T47D (cell line): ENCODE data around the gene TNNT3.
"Not testable (repeated sequence)": the region's sequence is repeated elsewhere in the genome, so short reads cannot be mapped to it uniquely, and the experiment has no call there.

ENCODE experiments used
- DNase-seq, 2 experiments: peaks; one replicate each; pipeline versions ENCODE4 v3.0.0 to v3.0.0-alpha.2; 2011 to 2012; ENCODE audit warnings: low read depth in 1 of 2, low spot score in 1 of 2
- JUND ChIP-seq: IDR thresholded peaks from 2 replicates; pipeline ENCODE4 v1.6.1; 2012; ENCODE audit warnings: low read depth
- in situ Hi-C: cut with HindIII; loops from 2 replicates; pipeline ENCODE4 v1.10.0; 2016; ENCODE audit warnings: low sequenced_read_pairs, low pct_unique_long_range_greater_than_20kb

TNNT3 gene

DNA sequence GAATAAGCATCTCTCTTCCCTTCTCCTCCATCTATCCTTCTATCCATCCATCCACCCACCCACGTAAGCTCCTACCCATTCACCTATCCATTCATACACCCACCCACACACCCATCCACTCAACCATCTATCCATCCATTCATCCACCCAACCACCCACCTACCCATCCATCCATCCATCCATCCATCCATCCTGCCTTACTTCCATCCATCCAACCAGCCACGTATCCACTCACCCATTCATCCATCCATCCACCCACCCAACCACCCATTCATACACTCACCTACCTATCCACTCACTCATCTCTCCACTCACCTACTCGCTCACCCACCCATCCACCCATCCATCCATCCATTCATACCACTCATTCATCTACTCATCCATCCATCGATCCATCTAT is 13.2 kb downstream of the TNNT3 start:
- TF ChIP-seq JUND, result no peak
- DNase-seq, result no peak
- in situ Hi-C loops, result no loop called here

GRCh38 chr11:1933416-1934334 is 14.2 kb downstream of the TNNT3 start:
- no peak for TF ChIP-seq JUND
- in situ Hi-C loops, result no loop called here
- DNase-seq, result no peak

GRCh38 chr11:1934335-1935155 is 15.0 kb downstream of the TNNT3 start:
- no peak for DNase-seq
- TF ChIP-seq JUND, result no peak

DNA sequence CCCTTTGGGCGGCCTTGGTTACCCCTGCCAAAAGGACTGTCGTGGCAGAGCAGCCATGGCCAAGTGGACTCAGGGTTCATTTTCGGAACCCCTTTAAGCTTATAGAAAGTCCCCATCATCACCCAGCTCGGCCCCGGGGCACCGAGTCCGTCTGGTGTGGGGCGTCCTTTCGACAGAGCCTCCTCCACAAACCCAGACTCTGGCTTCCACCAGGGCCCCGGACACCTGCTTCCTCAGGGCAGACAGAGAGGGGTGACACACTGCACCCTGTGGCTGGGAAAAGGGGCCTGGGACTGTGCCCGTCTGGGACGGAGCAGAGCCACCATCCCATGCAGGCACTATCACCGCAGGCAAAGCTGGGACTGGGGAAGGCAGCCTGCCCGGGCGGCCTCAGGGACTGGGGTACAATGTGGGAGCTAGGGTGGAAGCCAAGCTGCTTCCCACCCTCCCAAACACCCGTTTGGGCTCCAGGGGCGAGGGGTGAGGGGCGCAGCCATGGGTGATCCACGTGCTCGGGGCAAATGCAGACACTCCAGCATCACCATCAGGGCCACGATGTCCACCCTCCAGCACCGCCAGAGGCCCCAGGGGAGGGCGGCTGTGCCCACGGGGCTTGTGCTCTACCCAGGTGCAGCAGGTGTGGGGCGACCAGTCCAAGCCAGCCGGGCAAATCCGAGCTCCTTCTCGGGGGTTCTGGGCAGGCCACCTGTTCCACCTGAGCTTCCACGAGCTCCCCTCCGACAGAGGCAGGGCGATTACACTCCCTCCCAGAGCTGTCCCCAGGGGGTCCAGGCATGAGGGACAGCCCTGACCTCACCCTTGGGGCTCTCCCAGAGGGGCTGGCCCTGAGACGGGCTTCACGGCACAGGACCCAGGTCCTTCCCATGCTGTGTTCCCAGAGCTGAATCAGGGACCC is 15.9 kb downstream of the TNNT3 start:
- no peak for DNase-seq
- in situ Hi-C loops, result no loop called here
- TF ChIP-seq JUND, result no peak

More at GRCh38 chr11:1934335-1935155, 15.0 kb downstream of the TNNT3 start:
- in situ Hi-C loops, result no loop called here

- in situ Hi-C loops, result no loop called here
- TF ChIP-seq JUND, result no peak
- DNase-seq, result no peak
Observed at GRCh38 chr11:1936072-1936780, 16.7 kb downstream of the TNNT3 start.

- no peak for DNase-seq
- in situ Hi-C loops, result no loop called here
Observed at GRCh38 chr11:1936781-1937615, 17.5 kb downstream of the TNNT3 start.

DNA sequence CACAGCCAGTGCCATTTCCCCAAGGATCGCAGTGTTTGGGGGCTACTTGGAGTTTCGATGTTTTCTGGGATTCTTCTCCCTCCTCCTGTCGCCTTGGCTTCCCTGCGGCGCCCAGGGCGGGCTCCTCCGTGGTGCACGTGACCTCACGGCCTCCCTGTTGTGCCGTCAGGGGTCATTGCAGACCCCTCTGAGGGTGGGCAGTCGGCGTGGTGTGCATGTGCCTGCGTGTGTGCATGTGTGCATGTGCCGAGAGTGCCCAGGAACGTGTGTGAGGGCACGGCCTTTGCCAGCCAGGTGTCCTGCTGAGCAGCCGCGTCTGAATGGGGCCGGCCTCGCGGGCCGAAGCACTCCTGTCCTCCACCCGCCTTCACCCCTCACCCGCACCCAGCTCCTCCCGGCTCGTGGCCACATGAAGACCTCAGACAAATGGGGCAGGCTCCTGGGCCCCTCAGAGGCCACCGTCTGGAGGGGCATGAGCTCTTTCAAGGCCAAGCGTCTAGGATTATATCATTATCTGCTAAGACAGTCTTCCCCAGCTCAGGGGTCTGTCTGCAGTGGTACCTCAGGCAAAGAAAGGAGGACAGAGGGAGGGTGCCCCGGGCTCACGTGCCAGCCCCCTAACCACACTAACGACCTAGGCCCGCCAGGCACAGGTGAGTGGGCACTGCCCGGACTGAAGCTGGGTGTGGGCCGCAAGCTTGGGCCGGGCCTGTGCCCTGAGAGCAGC is 18.3 kb downstream of the TNNT3 start:
- no peak for TF ChIP-seq JUND
- no peak for DNase-seq
- in situ Hi-C loops, result no loop called here

More at GRCh38 chr11:1936781-1937615, 17.5 kb downstream of the TNNT3 start:
- no peak for TF ChIP-seq JUND

GRCh38 chr11:1938343-1939005 is 19.0 kb downstream of the TNNT3 start:
- in situ Hi-C loops, result no loop called here
- DNase-seq, result no peak
- no peak for TF ChIP-seq JUND

GRCh38 chr11:1939006-1939625 is 19.6 kb downstream of the TNNT3 start:
- TF ChIP-seq JUND, result no peak
- in situ Hi-C loops, result no loop called here
- DNase-seq, result no peak

GRCh38 chr11:1939788-1940187 is 20.3 kb downstream of the TNNT3 start:
- in situ Hi-C loops, DNase-seq: not testable (repeated sequence)
